ENCODE results near the gene ZSWIM6. TPM values are rescaled to one million over a fixed set of nuclear protein-coding genes. Genes with fewer than 3 reads are reported as not detected.

ZSWIM6 gene
- total RNA-seq, 1 experiment from 2014 or later, result 10.8 TPM

GRCh38 chr5:61438298-61438970 is 106.4 kb downstream of the ZSWIM6 start:
- CTCF ChIA-PET, result no interaction called here
- ATAC-seq (no peak), DNase-seq (ENCODE audit: low read depth, low spot score) (no peak)
- BruUV-seq (replicated peaks), result no TSS peak
- in situ Hi-C loops (cut with HindIII; ENCODE audit: low pct_unique_long_range_greater_than_20kb, low sequenced_read_pairs), result no loop called here
- intact Hi-C loops (cut with micrococcal nuclease; ENCODE audit: unreplicated experiment), result no loop called here
- Histone ChIP-seq H3K4me3 (ENCODE audit: low read depth in 2 of 2, low read length in 2 of 2) (no peak overlapping the region), H3K9me3 (ENCODE audit: control insufficient read depth, insufficient read depth, low read depth, low read length) (peaks cover 22% of the 10 kb centered on the region; the same call in 1 of the 2 replicates), H3K27ac (ENCODE audit: low read length) (no peak overlapping the region), H3K27me3 (ENCODE audit: control insufficient read depth, insufficient read depth, low read length) (no peaks in the 10 kb centered on the region), H3K4me1 (ENCODE audit: control insufficient read depth, insufficient read depth, low read length) (no peaks in the 10 kb centered on the region), H3K36me3 (ENCODE audit: control insufficient read depth, insufficient read depth, low read length) (no peaks in the 10 kb centered on the region)
- TF ChIP-seq CTCF (IDR thresholded peaks at IDR 0.05), result no peak
- no peak for TF ChIP-seq POLR2AphosphoS5 (IDR thresholded peaks at IDR 0.05; ENCODE audit: low read depth, low read length)
- no peak for TF ChIP-seq SIN3A (IDR thresholded peaks at IDR 0.05; ENCODE audit: borderline replicate concordance, insufficient read depth, low read depth, low read length)
- no peak for TF ChIP-seq TCF7L2 (IDR thresholded peaks at IDR 0.05; ENCODE audit: low read depth, low read length)
- TF ChIP-seq REST (IDR thresholded peaks at IDR 0.05; ENCODE audit: insufficient read depth in 1 of 2, low read depth in 2 of 2, low read length in 1 of 2), result no peak
- POLR2A ChIA-PET, result no interaction called here

- Histone ChIP-seq H3K9me3 (ENCODE audit: control insufficient read depth, insufficient read depth, low read depth, low read length) (peaks cover 25% of the 10 kb centered on the region; the same call in 1 of the 2 replicates), H3K36me3 (ENCODE audit: control insufficient read depth, insufficient read depth, low read length) (no peaks in the 10 kb centered on the region), H3K27me3 (ENCODE audit: control insufficient read depth, insufficient read depth, low read length) (no peaks in the 10 kb centered on the region), H3K27ac (ENCODE audit: low read length) (no peak overlapping the region), H3K4me1 (ENCODE audit: control insufficient read depth, insufficient read depth, low read length) (no peaks in the 10 kb centered on the region), H3K4me3 (ENCODE audit: low read depth in 2 of 2, low read length in 2 of 2) (no peak overlapping the region)
- BruUV-seq (replicated peaks), result no TSS peak
- CTCF ChIA-PET, result no interaction called here
- intact Hi-C loops (cut with micrococcal nuclease; ENCODE audit: unreplicated experiment) (no loop called here), in situ Hi-C loops (cut with HindIII; ENCODE audit: low pct_unique_long_range_greater_than_20kb, low sequenced_read_pairs) (no loop called here)
- POLR2A ChIA-PET, result interaction anchor here (0.7 kb wide), 1 partner anchor 26 kb away, joined by 18 read pairs; no protein-coding TSS in a partner anchor
- TF ChIP-seq CTCF (IDR thresholded peaks at IDR 0.05) (no peak), POLR2AphosphoS5 (IDR thresholded peaks at IDR 0.05; ENCODE audit: low read depth, low read length) (no peak), SIN3A (IDR thresholded peaks at IDR 0.05; ENCODE audit: borderline replicate concordance, insufficient read depth, low read depth, low read length) (no peak), TCF7L2 (IDR thresholded peaks at IDR 0.05; ENCODE audit: low read depth, low read length) (no peak), REST (IDR thresholded peaks at IDR 0.05; ENCODE audit: insufficient read depth in 1 of 2, low read depth in 2 of 2, low read length in 1 of 2) (no peak)
- no peak for DNase-seq (ENCODE audit: low read depth, low spot score)
- ATAC-seq, result no peak
Observed at GRCh38 chr5:61440086-61440485, 108.0 kb downstream of the ZSWIM6 start.
